ENCODE measurements around the gene TMEM30B.

Gene TMEM30B

GRCh38 chr14:61300209-61300608, 19.1 kb upstream of the TMEM30B start:
- in situ Hi-C loops (cut with MboI; ENCODE audit: low sequenced_read_pairs): no loop called here

GRCh38 chr14:61298824-61299223, 17.7 kb upstream of the TMEM30B start:
- in situ Hi-C loops (cut with MboI; ENCODE audit: low sequenced_read_pairs): no loop called here

- in situ Hi-C loops (cut with MboI; ENCODE audit: low sequenced_read_pairs): no loop called here
These were observed 16.4 kb upstream of the TMEM30B start for GRCh38 chr14:61297581-61297980.

GRCh38 chr14:61296719-61297502, 15.8 kb upstream of the TMEM30B start:
- in situ Hi-C loops (cut with MboI; ENCODE audit: low sequenced_read_pairs): no loop called here

DNA sequence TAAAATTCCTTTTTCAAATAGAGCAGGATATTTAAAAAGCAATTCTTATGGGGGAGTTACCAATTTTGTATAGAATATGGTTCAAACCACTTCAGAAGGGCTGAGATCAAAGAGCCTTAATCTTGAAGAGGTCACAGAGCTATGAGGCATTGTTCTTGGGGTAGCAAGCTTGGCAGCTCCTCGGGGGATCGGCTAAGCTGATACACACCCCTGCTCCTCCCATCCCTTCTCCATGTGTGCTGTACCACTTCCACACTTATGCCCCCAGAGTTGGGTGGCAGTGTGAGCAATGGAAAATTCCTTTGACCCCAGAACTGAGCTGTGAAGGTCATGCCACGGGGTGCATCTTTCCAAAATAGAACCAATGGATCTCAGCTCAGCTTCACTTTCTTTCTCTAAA, 15.0 kb upstream of the TMEM30B start:
- in situ Hi-C loops (cut with MboI; ENCODE audit: low sequenced_read_pairs): no loop called here

DNA sequence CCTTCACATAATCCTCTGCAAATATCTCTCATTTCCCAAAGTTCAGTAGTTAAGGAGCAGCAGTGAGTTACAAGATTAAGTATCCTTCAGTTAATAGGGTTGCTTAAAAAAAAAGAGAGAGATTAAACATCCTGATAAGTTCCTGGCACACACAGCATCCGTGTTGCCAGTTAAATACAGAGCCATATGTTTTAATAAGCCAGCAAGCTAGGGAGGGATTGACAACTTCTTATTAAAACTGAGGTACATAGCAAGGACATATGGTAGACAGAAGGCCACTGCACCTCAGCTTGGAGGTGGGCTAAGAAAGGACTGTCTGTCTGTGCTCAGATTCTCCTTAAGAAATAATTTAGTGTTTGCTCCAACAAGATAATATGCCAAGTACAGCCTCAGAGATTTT, 9.6 kb upstream of the TMEM30B start:
- in situ Hi-C loops (cut with MboI; ENCODE audit: low sequenced_read_pairs): no loop called here

DNA sequence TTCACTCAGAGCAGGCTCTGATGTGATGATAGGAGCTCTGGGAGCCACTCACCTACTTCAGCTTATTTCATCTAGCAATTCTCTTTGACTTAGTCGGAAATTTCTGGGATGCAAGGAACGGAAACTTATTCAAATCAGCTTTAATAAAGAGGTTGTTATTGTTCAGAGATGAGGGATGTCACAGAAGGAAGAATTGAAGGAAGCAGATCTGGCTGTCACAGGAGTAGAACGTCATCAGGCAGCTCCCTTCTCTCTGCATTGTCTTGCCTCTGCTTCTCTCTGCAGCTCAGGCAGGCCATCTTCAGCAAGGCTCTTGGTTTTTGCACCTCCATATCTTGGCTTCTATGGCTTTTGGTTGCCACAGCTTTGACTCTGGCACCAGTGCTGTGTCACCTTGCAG, 7.6 kb upstream of the TMEM30B start:
- in situ Hi-C loops (cut with MboI; ENCODE audit: low sequenced_read_pairs): no loop called here

- in situ Hi-C loops (cut with MboI; ENCODE audit: low sequenced_read_pairs): no loop called here
These were observed 7.1 kb upstream of the TMEM30B start for GRCh38 chr14:61288228-61288627.

DNA sequence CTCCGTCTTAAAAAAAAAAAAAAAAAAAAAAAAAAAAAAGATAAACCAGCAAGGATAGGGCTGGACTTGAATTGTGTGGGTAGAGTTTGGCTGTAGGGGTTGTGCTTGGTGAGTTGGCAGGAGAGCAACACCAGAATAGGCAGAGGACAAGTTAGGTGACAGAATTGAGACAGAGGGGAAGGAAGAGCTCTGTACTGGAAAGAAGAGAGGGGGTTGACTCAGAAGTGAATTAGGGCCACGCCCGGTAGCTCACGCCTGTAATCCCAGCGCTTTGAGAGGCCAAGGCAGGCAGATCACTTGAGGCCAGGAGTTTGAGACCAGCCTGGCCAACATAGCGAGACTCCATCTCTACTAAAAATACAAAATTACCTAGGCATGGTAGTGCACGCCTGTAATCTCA, 6.1 kb upstream of the TMEM30B start:
- in situ Hi-C loops (cut with MboI; ENCODE audit: low sequenced_read_pairs): no loop called here

DNA sequence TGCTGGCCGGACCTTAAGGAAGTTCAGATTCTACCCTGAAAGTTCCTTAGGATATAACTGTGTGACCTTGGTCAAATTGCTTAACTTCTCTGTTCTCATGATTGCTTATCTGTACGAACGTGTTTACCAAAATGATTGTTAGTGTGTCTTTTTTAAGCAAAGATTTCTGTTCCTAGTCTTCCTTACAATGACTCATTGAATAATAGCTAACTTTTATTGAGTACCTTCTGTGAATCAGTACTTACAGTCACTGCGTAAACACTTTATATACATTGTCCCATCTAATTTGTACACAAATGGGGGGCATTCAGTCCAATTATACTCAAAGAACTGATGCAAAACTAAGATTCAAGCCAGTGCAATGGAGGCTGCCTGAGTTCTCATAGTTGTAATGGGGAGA, 4.2 kb upstream of the TMEM30B start:
- in situ Hi-C loops (cut with MboI; ENCODE audit: low sequenced_read_pairs): no loop called here

DNA sequence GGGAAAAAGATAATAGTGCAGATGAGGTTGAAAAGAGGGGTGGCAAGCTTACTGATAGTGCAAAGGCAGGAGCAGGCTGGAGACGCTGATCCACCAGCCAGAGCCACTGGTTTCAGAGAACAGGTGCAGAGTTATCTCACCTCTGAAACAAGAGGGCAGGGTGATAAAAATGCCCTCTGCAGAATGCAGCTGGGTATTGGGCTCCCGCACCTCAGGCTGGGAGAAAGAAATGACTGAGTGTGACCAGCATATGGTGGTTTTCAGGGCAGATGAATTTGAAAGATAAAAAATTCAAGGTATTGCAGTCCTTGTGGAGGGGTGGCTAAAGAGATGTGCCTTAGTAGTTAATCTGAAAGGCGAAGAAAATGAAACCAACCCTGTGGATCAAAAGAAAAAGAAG, 2.9 kb upstream of the TMEM30B start:
- in situ Hi-C loops (cut with MboI; ENCODE audit: low sequenced_read_pairs): no loop called here

GRCh38 chr14:61282746-61283145, 1.6 kb upstream of the TMEM30B start:
- in situ Hi-C loops (cut with MboI; ENCODE audit: low sequenced_read_pairs): no loop called here

DNA sequence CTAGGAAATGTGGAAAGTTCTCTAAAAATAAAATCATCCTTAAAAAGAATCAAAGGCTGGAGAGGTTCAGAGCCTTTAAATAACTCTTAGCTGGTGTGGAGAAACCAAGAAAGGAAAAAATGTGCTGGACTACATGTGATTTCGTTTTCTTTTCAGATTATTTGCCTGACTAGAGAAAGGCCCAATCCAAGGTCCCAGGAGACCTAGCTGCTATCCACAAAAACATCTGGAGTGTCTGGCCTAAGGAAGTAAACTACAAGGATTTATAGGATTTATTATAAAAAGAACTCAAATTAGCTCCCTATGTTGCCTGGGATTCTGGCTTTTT, 774 bp upstream of the TMEM30B start:
- in situ Hi-C loops (cut with MboI; ENCODE audit: low sequenced_read_pairs): no loop called here

- in situ Hi-C loops (cut with MboI; ENCODE audit: low sequenced_read_pairs): no loop called here
These were observed 482 bp downstream of the TMEM30B start for GRCh38 chr14:61280526-61281185.

GRCh38 chr14:61280092-61280525, 1.0 kb downstream of the TMEM30B start:
- in situ Hi-C loops (cut with MboI; ENCODE audit: low sequenced_read_pairs): no loop called here

- in situ Hi-C loops (cut with MboI; ENCODE audit: low sequenced_read_pairs): no loop called here
These were observed 2.1 kb downstream of the TMEM30B start for GRCh38 chr14:61279082-61279481.

- in situ Hi-C loops (cut with MboI; ENCODE audit: low sequenced_read_pairs): no loop called here
These were observed 3.4 kb downstream of the TMEM30B start for GRCh38 chr14:61277784-61278183.

DNA sequence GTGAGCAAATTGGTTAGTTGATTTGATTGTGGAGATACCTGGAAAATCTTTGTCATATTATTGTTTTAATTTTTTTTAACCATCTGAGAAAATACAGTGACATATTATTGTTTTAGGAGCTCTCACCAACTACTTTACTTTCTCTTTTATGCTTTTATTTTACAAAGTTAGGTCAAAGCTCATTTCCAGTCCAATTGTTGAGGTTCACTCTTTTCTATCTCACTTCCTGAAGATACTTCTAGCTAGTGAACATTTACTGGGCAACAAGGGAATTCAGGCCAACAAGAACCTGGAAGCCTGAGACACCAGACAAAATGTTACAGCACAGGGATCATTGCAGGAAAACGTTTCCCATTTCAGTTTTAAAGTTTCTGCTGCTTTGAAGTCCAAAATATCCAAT, 3.9 kb downstream of the TMEM30B start:
- in situ Hi-C loops (cut with MboI; ENCODE audit: low sequenced_read_pairs): no loop called here

DNA sequence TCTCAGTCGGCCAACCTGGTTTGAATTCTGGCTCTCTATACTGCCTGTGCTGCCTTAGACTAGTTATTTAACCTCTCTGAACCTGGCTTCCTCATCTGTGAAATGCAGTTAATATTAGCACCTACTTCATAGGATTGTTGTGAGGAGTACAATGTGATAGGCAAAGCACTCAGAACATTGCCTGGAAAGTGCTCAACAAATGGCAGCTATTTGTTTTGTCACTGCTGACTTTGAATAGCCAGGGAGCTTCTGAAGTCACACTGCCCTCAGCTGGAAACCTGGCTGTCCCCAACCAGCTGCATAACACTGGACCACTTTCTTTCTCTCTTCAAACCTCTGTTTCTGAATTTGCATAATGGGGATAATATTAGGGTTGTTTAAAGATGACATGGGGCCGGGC, 9.6 kb downstream of the TMEM30B start:
- in situ Hi-C loops (cut with MboI; ENCODE audit: low sequenced_read_pairs): no loop called here

DNA sequence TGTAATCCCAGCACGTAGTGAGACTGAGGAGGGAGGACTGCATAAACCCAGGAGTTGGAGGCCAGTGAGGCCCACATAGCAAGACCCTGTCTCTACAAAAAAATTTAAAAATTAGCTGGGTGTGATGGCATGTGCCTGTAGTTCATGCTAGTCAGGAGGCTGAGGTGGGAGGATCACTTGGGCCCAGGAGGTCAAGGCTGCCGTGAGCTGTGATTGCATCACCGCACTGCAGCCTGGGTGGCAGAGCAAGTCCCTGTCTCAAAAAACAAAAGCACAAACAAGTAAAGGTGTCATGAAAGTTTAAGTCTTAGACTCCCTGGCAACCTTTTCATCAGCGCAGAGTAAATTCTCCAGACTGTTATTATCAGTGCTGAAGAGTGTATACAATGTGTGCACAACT, 10.4 kb downstream of the TMEM30B start:
- in situ Hi-C loops (cut with MboI; ENCODE audit: low sequenced_read_pairs): no loop called here

- in situ Hi-C loops (cut with MboI; ENCODE audit: low sequenced_read_pairs): no loop called here
These were observed 11.6 kb downstream of the TMEM30B start for GRCh38 chr14:61269321-61270083.

- in situ Hi-C loops (cut with MboI; ENCODE audit: low sequenced_read_pairs): no loop called here
These were observed 12.3 kb downstream of the TMEM30B start for GRCh38 chr14:61268812-61269211.

All from hTERT RPE-1 (cell line).